CD14-positive monocyte (primary cell): Measurements from ENCODE around the gene PDCL3. TPM values are rescaled to one million over a fixed set of nuclear protein-coding genes. Genes with fewer than 3 reads are reported as not detected.

ENCODE experiments used
- DNase-seq, 3 donors: peaks; one replicate each; pipeline ENCODE4 v3.0.0-alpha.2; 2011 to 2022
- H2AFZ ChIP-seq: 2 replicates; pipeline ENCODE4 v1.6.0; 2012; ENCODE audit warnings: mild to moderate bottlenecking, low read depth, low read length, inconsistent platforms; ENCODE audit not compliant: insufficient read depth, poor library complexity, severe bottlenecking
- H3K27ac ChIP-seq, 2 donors: 1 replicate in 1 of 2; 2 replicates in 1 of 2; pipeline ENCODE4 v1.5.1; 2012 to 2013; ENCODE audit warnings: low read length in 2 of 2, control low read depth in 1 of 2, inconsistent platforms in 1 of 2, low read depth in 1 of 2, mild to moderate bottlenecking in 1 of 2
- H3K27me3 ChIP-seq, 2 donors: one replicate each; pipeline versions ENCODE4 v1.6.0 to v1.6.1; 2011 to 2013; ENCODE audit warnings: low read length in 2 of 2; ENCODE audit not compliant: control insufficient read depth in 2 of 2, insufficient read depth in 2 of 2
- H3K36me3 ChIP-seq, 2 donors: replicated peaks in 1 of 2; 1 replicate in 1 of 2; 2 replicates in 1 of 2; pipeline versions ENCODE4 v1.5.1 to v1.6.1; 2012 to 2013; ENCODE audit warnings: low read length in 2 of 2, control low read depth in 1 of 2, inconsistent platforms in 1 of 2, mild to moderate bottlenecking in 1 of 2; ENCODE audit not compliant: insufficient read depth in 2 of 2, control insufficient read depth in 1 of 2
- H3K4me1 ChIP-seq, 2 donors: 1 replicate in 1 of 2; 2 replicates in 1 of 2; pipeline versions ENCODE4 v1.5.1 to v1.6.1; 2012 to 2013; ENCODE audit warnings: low read length in 2 of 2, control low read depth in 1 of 2, inconsistent platforms in 1 of 2, mild to moderate bottlenecking in 1 of 2, moderate library complexity in 1 of 2; ENCODE audit not compliant: insufficient read depth in 2 of 2, control insufficient read depth in 1 of 2
- H3K4me2 ChIP-seq: replicated peaks from 2 replicates; pipeline ENCODE3; 2012; ENCODE audit warnings: low read length, moderate library complexity, mild to moderate bottlenecking; ENCODE audit not compliant: poor library complexity, severe bottlenecking; ENCODE audit errors: extremely low read depth
- H3K4me3 ChIP-seq, 3 experiments: fragments of 200-600 bp in 1 of 3; sonication (generic) in 1 of 3; replicated peaks in 1 of 3; 1 replicate in 2 of 3; 2 replicates in 1 of 3; pipeline ENCODE4 v1.5.1; 2011 to 2013; ENCODE audit warnings: low read length in 3 of 3, mild to moderate bottlenecking in 3 of 3, control low read depth in 2 of 3, low read depth in 2 of 3, inconsistent platforms in 1 of 3, moderate library complexity in 1 of 3
- H3K79me2 ChIP-seq: 2 replicates; pipeline ENCODE4 v1.6.0; 2012; ENCODE audit warnings: mild to moderate bottlenecking, control low read depth, inconsistent platforms, low read length, moderate library complexity; ENCODE audit not compliant: insufficient read depth
- H3K9ac ChIP-seq: 2 replicates; pipeline ENCODE4 v1.6.0; 2017; ENCODE audit warnings: low read length, mild to moderate bottlenecking; ENCODE audit not compliant: insufficient read depth, poor library complexity, severe bottlenecking
- H3K9me3 ChIP-seq, 2 donors: replicated peaks in 1 of 2; 1 replicate in 1 of 2; 2 replicates in 1 of 2; pipeline versions ENCODE4 v1.5.1 to v1.6.1; 2012 to 2013; ENCODE audit warnings: low read length in 2 of 2, control low read depth in 1 of 2; ENCODE audit not compliant: control insufficient read depth in 1 of 2, insufficient read depth in 1 of 2
- H4K20me1 ChIP-seq: 2 replicates; pipeline ENCODE4 v1.6.0; 2012; ENCODE audit warnings: mild to moderate bottlenecking, low read length, control low read depth, moderate library complexity; ENCODE audit not compliant: insufficient read depth
- H3K27ac Mint-ChIP-seq, 7 donors: one replicate each; pipeline ENCODE4 v1.8.0; 2020; ENCODE audit warnings: mild to moderate bottlenecking in 7 of 7, mixed read lengths in 7 of 7, moderate library complexity in 6 of 7, inconsistent platforms in 2 of 7
- H3K27me3 Mint-ChIP-seq, 3 donors: one replicate each; pipeline ENCODE4 v1.8.0; 2021 to 2022; ENCODE audit warnings: low read depth in 3 of 3, mild to moderate bottlenecking in 3 of 3, mixed read lengths in 3 of 3, moderate library complexity in 3 of 3, inconsistent platforms in 1 of 3
- H3K36me3 Mint-ChIP-seq, 2 donors: one replicate each; pipeline ENCODE4 v1.8.0; 2020; ENCODE audit warnings: mixed read lengths in 2 of 2, inconsistent platforms in 1 of 2, mild to moderate bottlenecking in 1 of 2
- H3K4me1 Mint-ChIP-seq: one replicate; pipeline ENCODE4 v1.8.0; 2020; ENCODE audit warnings: mild to moderate bottlenecking, mixed read lengths
- H3K4me3 Mint-ChIP-seq, 2 donors: one replicate each; pipeline ENCODE4 v1.8.0; 2020; ENCODE audit warnings: mild to moderate bottlenecking in 2 of 2, mixed read lengths in 2 of 2, moderate library complexity in 1 of 2
- H3K9me3 Mint-ChIP-seq, 7 donors: one replicate each; pipeline ENCODE4 v1.8.0; 2020 to 2022; ENCODE audit warnings: mixed read lengths in 7 of 7, mild to moderate bottlenecking in 6 of 7, moderate library complexity in 6 of 7, inconsistent platforms in 2 of 7
- CTCF ChIP-seq: fragments of 200-600 bp; IDR thresholded peaks from one replicate; pipeline ENCODE4 v1.8.0; 2022; ENCODE audit warnings: antibody characterized with exemption, mild to moderate bottlenecking
- WGBS: methylation state at CpG from one replicate; pipeline ENCODE4 v1.1.5; 2013; ENCODE audit warnings: missing lambda C conversion rate; ENCODE audit not compliant: insufficient coverage; 5-methylcytosine and 5-hydroxymethylcytosine counted together
- intact Hi-C, 2 donors: fragments of 100-400 bp; cut with micrococcal nuclease; formaldehyde crosslinking; loops; one replicate each; pipeline versions ENCODE4 v1.15.0 to v1.15.1; 2023
- polyA plus RNA-seq, 3 donors: library from polyadenylated mRNA; depleted of rRNA in 1 of 3; unstranded in 2 of 3; stranded (reverse) in 1 of 3; fragments of 300-500 nt in 2 of 3; fragments of >200 nt in 1 of 3; fragmentation: Illumina TruSeq in 2 of 3; gene quantifications; 1 replicate in 2 of 3; 2 replicates in 1 of 3; pipeline ENCODE4 v1.2.3, GENCODE V29; 2012 to 2021

The PDCL3 gene
- polyA plus RNA-seq, 3 donors = 15.9 to 28.4 (median 24.8) TPM

- intact Hi-C loops = no loop called here
- Mint-ChIP-seq H3K9me3 (peaks cover 2 to 16% (median 13%) of the 10 kb centered on the region in 7 donors), H3K27ac (no peak overlapping the region), H3K27me3 (peaks cover 0 to 15% (median 12%) of the 10 kb centered on the region in 3 donors), H3K36me3 (no peaks in the 10 kb centered on the region), H3K4me1 (no peaks in the 10 kb centered on the region), H3K4me3 (no peak overlapping the region)
- H3K4me2 ChIP-seq = no peak overlapping the region
- no peak for TF ChIP-seq CTCF
- H3K4me3 ChIP-seq = no peak overlapping the region
- no peak overlapping the region for H3K27ac ChIP-seq
- H3K9ac ChIP-seq = no peak overlapping the region
- no peaks in the 10 kb centered on the region for H3K27me3 ChIP-seq
- DNase-seq = no peak
- H3K4me1 ChIP-seq = no peaks in the 10 kb centered on the region
- no peaks in the 10 kb centered on the region for H3K36me3 ChIP-seq
- no peak overlapping the region for H2AFZ ChIP-seq
- 83% methylated on average over 1 of the region's 8 CpGs for WGBS
- no peaks in the 10 kb centered on the region for H3K79me2 ChIP-seq
- peaks cover 0 to 13% of the 10 kb centered on the region in 2 donors for H3K9me3 ChIP-seq
- H4K20me1 ChIP-seq = no peaks in the 10 kb centered on the region
Observed at GRCh38 chr2:100623033-100623715, 60.4 kb downstream of the PDCL3 start.

- H3K36me3 Mint-ChIP-seq = no peaks in the 10 kb centered on the region
- no peak overlapping the region for H3K27ac Mint-ChIP-seq
- no peaks in the 10 kb centered on the region for H3K4me1 ChIP-seq
- H4K20me1 ChIP-seq = no peaks in the 10 kb centered on the region
- no peaks in the 10 kb centered on the region for H3K27me3 ChIP-seq
- H3K9me3 ChIP-seq = peaks cover 0 to 13% of the 10 kb centered on the region in 2 donors
- no peaks in the 10 kb centered on the region for H3K36me3 ChIP-seq
- intact Hi-C loops = no loop called here
- no peaks in the 10 kb centered on the region for H3K79me2 ChIP-seq
- no peak overlapping the region for H3K4me2 ChIP-seq
- no peak overlapping the region for H3K4me3 ChIP-seq
- H3K4me3 Mint-ChIP-seq = no peak overlapping the region
- H2AFZ ChIP-seq = no peak overlapping the region
- H3K27ac ChIP-seq = no peak overlapping the region
- WGBS = no CpG with 5 or more reads among the region's 2 CpGs
- H3K4me1 Mint-ChIP-seq = no peaks in the 10 kb centered on the region
- peaks cover 4 to 16% (median 13%) of the 10 kb centered on the region in 7 donors for H3K9me3 Mint-ChIP-seq
- TF ChIP-seq CTCF = no peak
- DNase-seq = no peak
- peaks cover under 1 to 13% (median 12%) of the 10 kb centered on the region in 3 donors for H3K27me3 Mint-ChIP-seq
- no peak overlapping the region for H3K9ac ChIP-seq
Observed at GRCh38 chr2:100623930-100624329, 61.1 kb downstream of the PDCL3 start.
